GM19240 (cell line): ENCODE measurements around the gene P2RY14.

ENCODE experiments used
- DNase-seq: peaks from one replicate; pipeline ENCODE4 v3.0.0; 2011; ENCODE audit warnings: low spot score; ENCODE audit not compliant: insufficient read length

Gene P2RY14

GRCh38 chr3:151216641-151217607 is 61.4 kb downstream of the P2RY14 start:
- DNase-seq: no peak

GRCh38 chr3:151214459-151214858 is 63.9 kb downstream of the P2RY14 start:
- DNase-seq: no peak

DNA sequence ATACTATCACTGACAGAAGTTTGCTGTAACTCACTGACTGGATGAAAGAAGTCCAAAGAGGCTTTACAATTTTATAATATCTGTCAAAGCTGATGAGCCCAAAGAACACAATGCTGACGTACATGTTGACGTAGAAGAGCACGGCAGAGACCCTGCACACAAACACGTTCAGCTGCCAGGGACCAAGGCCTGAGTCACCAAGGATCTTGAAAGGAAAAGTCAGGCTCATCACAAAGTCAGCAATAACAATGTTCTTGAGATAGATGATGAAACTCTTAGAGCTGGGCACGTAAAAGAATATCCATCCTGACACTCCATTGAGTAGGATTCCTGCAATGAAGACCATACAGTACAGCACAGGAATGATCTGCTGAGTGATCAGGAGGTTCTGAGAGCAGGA is 64.5 kb downstream of the P2RY14 start:
- DNase-seq: no peak

GRCh38 chr3:151213151-151213550 is 65.2 kb downstream of the P2RY14 start:
- DNase-seq: no peak

DNA sequence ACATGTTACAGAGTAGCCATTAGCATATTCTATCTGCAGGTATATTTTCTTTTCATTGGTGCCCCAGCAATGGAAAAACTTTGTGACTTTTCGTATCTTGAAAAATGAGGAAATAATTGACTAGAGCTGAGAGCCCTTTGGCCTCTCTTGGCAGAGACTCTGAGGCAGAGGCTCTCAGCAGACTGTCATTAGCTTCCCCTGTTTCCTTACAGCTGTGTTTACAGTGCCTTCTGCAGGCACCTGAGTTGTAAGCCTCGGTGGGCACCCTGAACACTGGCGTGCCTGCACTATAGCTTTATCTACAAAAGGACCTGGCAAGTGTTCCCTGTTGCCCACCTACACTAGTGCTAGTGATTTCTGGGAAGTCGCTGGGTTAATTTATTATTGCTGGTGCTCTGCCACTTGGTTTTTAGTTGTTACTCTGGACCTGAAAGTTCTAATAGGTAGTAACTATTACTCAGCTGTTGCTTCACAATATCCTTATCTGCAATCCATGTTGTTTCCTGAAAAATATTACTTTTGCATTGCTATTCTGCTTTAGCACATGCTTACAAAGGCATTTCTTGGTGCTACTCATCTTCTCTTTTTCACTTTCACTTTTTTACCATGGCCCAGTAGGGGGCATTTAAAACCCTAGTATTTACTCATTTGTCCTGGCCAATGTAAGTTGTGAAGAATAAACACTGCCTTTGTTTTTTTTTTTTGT is 67.5 kb downstream of the P2RY14 start:
- no peak for DNase-seq

DNA sequence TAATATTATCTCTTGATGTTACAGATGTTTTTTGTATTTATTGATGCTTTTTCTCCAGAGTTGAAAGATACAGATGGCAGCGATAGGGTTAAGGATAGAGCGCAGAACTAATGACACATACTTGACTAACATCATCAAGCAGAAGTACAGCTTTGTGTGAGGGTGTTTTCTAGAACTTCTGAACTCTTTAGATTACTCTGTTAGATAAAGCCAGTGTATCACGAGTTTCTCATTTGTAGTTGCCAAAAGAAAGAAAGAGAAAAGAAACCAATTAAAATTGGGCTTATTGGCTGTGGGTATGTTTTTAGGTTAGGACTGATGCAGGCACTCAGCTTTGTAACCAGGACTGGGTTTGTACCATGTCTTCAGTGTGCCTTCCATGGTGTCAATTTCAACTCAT is 68.7 kb downstream of the P2RY14 start:
- no peak for DNase-seq

- no peak for DNase-seq
These were observed 72.1 kb downstream of the P2RY14 start for GRCh38 chr3:151206201-151206600.

- no peak for DNase-seq
These were observed 72.9 kb downstream of the P2RY14 start for GRCh38 chr3:151205482-151205881.

- DNase-seq: no peak
These were observed 73.6 kb downstream of the P2RY14 start for GRCh38 chr3:151204530-151205402.

DNA sequence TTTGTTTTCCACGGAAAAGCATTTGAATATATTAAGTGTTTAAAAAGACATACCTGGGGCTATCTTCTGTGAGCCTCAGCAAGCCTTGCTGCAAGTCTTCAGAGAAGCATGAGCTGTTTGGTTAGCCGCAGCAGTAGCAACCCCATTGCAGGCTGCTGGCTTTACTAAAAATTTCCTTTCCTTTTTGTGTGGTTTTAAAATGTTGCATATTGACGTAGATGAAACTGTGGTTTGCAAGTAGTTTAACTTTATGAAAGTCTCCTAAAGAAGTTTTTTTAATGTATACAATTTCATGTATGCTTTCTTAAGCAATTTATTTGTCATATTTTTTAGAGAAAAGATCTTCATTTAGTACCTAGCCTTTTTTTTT is 75.3 kb downstream of the P2RY14 start, which contains the start of gene GPR171:
Gene GPR171, minus strand, starts transcription at position 166 of the 370 bp plus-strand sequence. CDS start 3,830 bp downstream, outside the sequence.
- DNase-seq: no peak

DNA sequence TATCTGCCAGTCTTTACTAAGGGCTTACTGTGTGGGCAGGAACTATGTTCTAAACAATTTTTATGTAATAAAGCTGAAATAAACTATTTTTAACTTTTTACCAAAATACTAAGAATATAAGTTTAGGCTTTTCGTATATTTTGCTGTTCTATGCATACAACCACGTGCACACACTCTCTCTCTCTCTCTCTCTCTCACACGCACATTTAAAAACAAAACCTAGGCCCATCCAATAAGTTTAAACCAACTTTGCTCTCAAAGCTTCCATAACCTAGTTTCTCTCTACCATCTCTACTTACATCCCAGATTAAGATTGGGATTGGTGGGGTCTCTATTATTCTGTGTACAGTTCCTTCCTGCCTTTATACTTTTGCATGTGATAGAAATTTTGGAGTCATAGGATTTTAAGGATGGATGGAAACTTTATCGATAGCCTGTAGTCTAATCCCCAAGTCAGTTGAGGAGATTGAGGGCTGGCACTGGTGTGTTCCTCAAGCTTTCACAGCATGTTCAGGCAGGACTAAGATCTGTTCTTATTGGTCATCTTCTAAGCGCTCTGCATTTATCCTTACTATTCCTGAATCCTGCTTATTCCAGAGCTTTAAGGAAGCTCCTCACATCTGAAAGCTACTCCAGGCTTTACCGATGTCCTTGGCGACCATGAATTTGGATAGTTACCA is 77.2 kb downstream of the P2RY14 start:
- no peak for DNase-seq

GRCh38 chr3:151200586-151200985 is 77.8 kb downstream of the P2RY14 start:
- DNase-seq: no peak

DNA sequence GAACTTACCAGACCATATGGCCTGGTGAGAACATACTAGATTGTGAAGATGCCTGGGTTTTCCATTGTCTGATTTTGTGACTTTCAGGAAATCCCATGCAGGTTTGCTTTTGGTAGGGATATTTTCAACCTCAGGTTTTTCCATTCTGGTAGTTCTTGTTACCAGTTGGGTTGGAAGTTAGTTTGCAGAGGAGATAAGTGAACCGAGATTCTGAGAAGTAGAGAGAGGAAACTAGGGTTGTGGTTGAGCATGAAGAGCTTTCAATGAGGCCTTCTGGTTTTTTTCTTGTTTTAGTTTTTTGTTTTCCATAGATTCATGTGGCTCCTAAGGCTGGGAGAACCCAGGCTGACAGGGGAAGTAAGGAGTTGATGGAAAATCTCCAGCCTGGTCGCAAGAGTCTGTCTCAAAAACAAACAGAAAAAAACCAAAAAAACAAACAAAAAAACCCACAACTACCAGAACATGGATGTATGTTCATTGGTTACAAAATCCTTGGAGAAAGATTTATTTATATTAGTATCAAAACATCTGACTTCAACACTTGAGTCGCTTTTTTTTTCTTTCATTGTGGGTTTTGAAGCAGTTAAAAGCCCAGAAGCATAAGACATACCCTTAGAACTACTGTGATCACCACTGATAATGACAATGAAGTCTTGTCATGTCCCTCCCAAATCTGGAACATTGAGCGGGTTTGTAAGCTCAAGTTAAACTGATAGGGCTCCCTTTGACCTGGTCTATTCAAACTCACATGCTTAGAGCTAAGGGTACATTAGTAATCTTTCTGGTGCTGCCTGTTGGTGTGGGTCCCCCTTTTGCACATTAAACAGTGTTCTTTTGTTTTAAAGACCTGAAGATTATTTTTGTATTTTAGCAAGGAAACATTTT is 78.5 kb downstream of the P2RY14 start:
- DNase-seq: no peak

DNA sequence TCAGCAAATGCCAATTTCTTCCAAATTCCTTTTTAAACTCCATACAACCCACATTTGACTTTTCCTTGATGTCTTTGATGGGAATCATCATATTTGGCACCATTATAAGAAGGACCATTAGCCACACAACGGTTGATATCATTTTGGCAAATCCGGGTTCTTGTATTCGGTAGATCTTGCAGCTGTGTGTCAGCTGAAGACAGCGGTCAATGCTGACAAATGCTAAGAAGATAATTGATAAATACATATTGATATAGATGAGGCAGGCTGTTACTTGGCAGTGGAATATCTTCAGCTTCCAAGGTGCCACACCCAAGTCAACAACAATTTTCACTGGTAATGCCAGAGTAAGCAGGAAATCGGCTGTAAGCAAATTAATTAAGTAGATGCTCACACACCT is 79.5 kb downstream of the P2RY14 start:
- DNase-seq: no peak

GRCh38 chr3:151197981-151198767 is 80.2 kb downstream of the P2RY14 start:
- no peak for DNase-seq

- DNase-seq: no peak
These were observed 81.1 kb downstream of the P2RY14 start for GRCh38 chr3:151197228-151197627.

DNA sequence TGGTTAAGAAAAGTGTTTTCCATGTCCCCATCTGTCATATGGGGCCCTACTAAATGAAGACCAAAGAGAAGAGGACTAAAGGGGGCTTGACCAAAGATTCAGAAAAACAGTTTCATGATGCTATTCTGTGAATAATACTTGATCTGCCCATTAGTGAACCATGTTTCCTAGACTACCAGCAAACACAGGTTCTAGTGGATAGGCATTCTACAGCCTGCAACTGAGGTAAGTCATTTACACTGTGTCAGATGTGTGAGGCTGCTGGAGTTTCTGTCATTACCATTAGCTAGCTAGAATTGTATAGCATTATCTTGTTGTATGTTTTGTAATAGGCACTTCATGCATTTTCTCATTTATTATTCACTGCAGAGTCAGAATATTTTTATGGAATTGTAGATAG is 81.9 kb downstream of the P2RY14 start:
- no peak for DNase-seq

GRCh38 chr3:151195826-151196225 is 82.5 kb downstream of the P2RY14 start:
- no peak for DNase-seq

GRCh38 chr3:151192545-151192944 is 85.8 kb downstream of the P2RY14 start:
- no peak for DNase-seq
